OCI-LY1 (cell line): ENCODE results near the gene SNX24.

Experiments
- CTCF ChIP-seq: fragments of 200-600 bp; sonication (generic), shearing (Covaris generic); IDR thresholded peaks from 2 replicates; pipeline ENCODE4 v1.5.1; 2017; ENCODE audit warnings: mild to moderate bottlenecking, antibody characterized with exemption, low read length, moderate library complexity, mixed read lengths
- EZH2 ChIP-seq: fragments of 200-600 bp; sonication (generic), shearing (Covaris generic); IDR thresholded peaks from 2 replicates; pipeline ENCODE4 v1.8.0; 2017; ENCODE audit warnings: borderline replicate concordance, mixed run types, mild to moderate bottlenecking, antibody characterized with exemption, low read length, moderate library complexity, mixed read lengths

GRCh38 chr5:122929980-122930379 lies 84.6 kb downstream of the SNX24 start:
- no peak for TF ChIP-seq CTCF
- TF ChIP-seq EZH2, result no peak
